MM.1S (cell line): ENCODE results near the gene CHST1.

ENCODE experiments used
- EZH2 ChIP-seq: fragments of 300-600 bp; sonication (generic); optimal IDR thresholded peaks from 2 replicates; pipeline ENCODE3; 2017; ENCODE audit warnings: low read depth, mild to moderate bottlenecking, antibody characterized with exemption, low read length, mixed read lengths
- EZH2phosphoT487 ChIP-seq: fragments of 300-600 bp; sonication (generic); IDR thresholded peaks from 2 replicates; pipeline ENCODE4 v1.6.1; 2018; ENCODE audit warnings: antibody characterized with exemption, low read length
- TF ChIP-seq, protein P1 (sequence below): fragments of 300-600 bp; sonication (generic); IDR thresholded peaks from 2 replicates; pipeline ENCODE4 v1.5.1; 2016; ENCODE audit warnings: antibody characterized with exemption, low read length, mixed read lengths

DNA sequence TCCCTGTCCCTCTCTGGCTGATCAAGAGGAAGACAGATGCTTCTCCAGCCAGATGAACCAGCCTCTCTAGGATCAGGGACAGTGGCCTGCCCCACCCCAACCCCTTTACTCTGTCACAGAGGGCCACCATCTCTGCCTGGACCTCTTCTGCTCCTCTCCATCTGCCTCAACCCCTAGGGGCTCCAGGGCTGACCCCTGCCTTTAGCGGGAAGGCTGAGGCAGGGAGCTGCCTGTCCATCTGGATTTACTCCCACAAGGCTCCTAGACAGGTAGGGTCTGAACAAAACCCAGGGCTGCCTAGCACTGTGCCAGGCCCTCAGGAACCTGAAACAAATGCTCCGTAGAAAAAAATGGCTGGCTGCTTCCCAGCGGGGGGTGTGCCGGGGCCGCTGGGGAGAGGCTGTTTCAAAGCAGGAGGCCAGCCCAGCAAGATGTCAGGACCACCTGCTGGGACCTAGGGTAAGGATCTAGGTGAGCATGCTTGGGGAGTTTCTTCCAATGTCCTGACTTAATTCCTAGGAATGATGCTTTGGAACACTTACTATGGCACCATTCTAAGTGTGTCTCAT lies 3.2 kb downstream of the CHST1 start:
- TF ChIP-seq, protein P1, sequence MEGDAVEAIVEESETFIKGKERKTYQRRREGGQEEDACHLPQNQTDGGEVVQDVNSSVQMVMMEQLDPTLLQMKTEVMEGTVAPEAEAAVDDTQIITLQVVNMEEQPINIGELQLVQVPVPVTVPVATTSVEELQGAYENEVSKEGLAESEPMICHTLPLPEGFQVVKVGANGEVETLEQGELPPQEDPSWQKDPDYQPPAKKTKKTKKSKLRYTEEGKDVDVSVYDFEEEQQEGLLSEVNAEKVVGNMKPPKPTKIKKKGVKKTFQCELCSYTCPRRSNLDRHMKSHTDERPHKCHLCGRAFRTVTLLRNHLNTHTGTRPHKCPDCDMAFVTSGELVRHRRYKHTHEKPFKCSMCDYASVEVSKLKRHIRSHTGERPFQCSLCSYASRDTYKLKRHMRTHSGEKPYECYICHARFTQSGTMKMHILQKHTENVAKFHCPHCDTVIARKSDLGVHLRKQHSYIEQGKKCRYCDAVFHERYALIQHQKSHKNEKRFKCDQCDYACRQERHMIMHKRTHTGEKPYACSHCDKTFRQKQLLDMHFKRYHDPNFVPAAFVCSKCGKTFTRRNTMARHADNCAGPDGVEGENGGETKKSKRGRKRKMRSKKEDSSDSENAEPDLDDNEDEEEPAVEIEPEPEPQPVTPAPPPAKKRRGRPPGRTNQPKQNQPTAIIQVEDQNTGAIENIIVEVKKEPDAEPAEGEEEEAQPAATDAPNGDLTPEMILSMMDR = no peak
- TF ChIP-seq EZH2 (no peak), EZH2phosphoT487 (no peak)
